HepG2 (cell line): ENCODE measurements around the gene YIF1A. TPM values are rescaled to one million over a fixed set of nuclear protein-coding genes. Genes with fewer than 3 reads are reported as not detected.

Experiments
- CCDC6 ChIP-seq: sonication (generic); formaldehyde crosslinking; IDR thresholded peaks from 2 replicates; pipeline ENCODE4 v1.8.1; 2022; ENCODE audit warnings: mild to moderate bottlenecking, missing genetic modification reagents, moderate library complexity
- CEBPB ChIP-seq: IDR thresholded peaks from 2 replicates; pipeline ENCODE4 v1.6.1; 2011; ENCODE audit warnings: low read depth, low read length, improper control_type of control experiment, borderline replicate concordance
- FOSL2 ChIP-seq: sonication (generic); formaldehyde crosslinking; IDR thresholded peaks from 2 replicates; pipeline ENCODE4 v1.4.0; 2020; ENCODE audit warnings: missing genetic modification reagents
- FOXP4 ChIP-seq: sonication (generic); formaldehyde crosslinking; IDR thresholded peaks from 2 replicates; pipeline ENCODE4 v1.4.0; 2020; ENCODE audit warnings: missing genetic modification reagents
- GMEB2 ChIP-seq: IDR thresholded peaks from 2 replicates; pipeline ENCODE4 v1.6.1; 2016; ENCODE audit warnings: missing biosample characterization, missing genetic modification reagents, low read depth
- MYNN ChIP-seq: sonication (generic); formaldehyde crosslinking; IDR thresholded peaks from 2 replicates; pipeline ENCODE4 v1.4.0; 2020; ENCODE audit warnings: mild to moderate bottlenecking, low read depth, missing genetic modification reagents
- SP140L ChIP-seq: sonication (generic); formaldehyde crosslinking; IDR thresholded peaks from 2 replicates; pipeline ENCODE4 v1.4.0; 2020; ENCODE audit warnings: missing genetic modification reagents, borderline replicate concordance
- TCF12 ChIP-seq, 2 experiments: fragments of 450-650 bp in 1 of 2; sonication (generic) in 1 of 2; formaldehyde crosslinking in 1 of 2; IDR thresholded peaks; 2 replicates each; pipeline versions ENCODE4 v1.6.1 to v1.8.0; 2017 to 2022; ENCODE audit warnings: antibody characterized with exemption in 1 of 2, mild to moderate bottlenecking in 1 of 2, missing genetic modification reagents in 1 of 2, moderate library complexity in 1 of 2
- ZBTB20 ChIP-seq: sonication (generic); formaldehyde crosslinking; IDR thresholded peaks from 2 replicates; pipeline ENCODE4 v1.8.1; 2023; ENCODE audit warnings: missing genetic modification reagents, low read depth, mild to moderate bottlenecking, borderline replicate concordance
- ZFYVE20 ChIP-seq: sonication (generic); formaldehyde crosslinking; IDR thresholded peaks from 2 replicates; pipeline ENCODE4 v1.8.0; 2023; ENCODE audit warnings: low read depth, mild to moderate bottlenecking, moderate library complexity, missing genetic modification reagents, borderline replicate concordance
- ZNF574 ChIP-seq: sonication (generic); formaldehyde crosslinking; IDR thresholded peaks from 2 replicates; pipeline ENCODE4 v1.4.0; 2020; ENCODE audit warnings: missing genetic modification reagents
- ZNF616 ChIP-seq: sonication (generic); formaldehyde crosslinking; IDR thresholded peaks from 2 replicates; pipeline ENCODE4 v1.5.0; 2020; ENCODE audit warnings: low read depth, mild to moderate bottlenecking, missing genetic modification reagents
- ZNF652 ChIP-seq: IDR thresholded peaks from 2 replicates; pipeline ENCODE4 v1.6.1; 2016; ENCODE audit warnings: low read depth, borderline replicate concordance
- ZSCAN5A ChIP-seq: sonication (generic); formaldehyde crosslinking; IDR thresholded peaks from 2 replicates; pipeline ENCODE4 v1.8.0; 2022; ENCODE audit warnings: mild to moderate bottlenecking, missing genetic modification reagents, borderline replicate concordance
- polyA plus RNA-seq, 8 experiments: library from polyadenylated mRNA; depleted of rRNA in 3 of 8; stranded (reverse) in 7 of 8; unstranded in 1 of 8; fragments of >200 nt; fragmentation: Illumina TruSeq in 4 of 8; extraction: Trizol in 4 of 8; gene quantifications; 2 replicates each; pipeline versions ENCODE4 v1.2.1 to v1.2.3, GENCODE V29; 2011 to 2016; ENCODE audit warnings: low read depth in 4 of 8, missing spikeins in 1 of 8, mixed read lengths in 1 of 8; ENCODE audit not compliant: insufficient read depth in 1 of 8
- total RNA-seq, 5 experiments: library from RNA; depleted of rRNA; stranded (reverse); fragments of >200 nt; fragmentation: Illumina TruSeq; extraction: Trizol; gene quantifications; 2 replicates each; pipeline ENCODE4 v1.2.3, GENCODE V29; 2016; ENCODE audit warnings: low read depth in 1 of 5
- TF ChIP-seq, protein P1 (sequence below): sonication (generic); formaldehyde crosslinking; IDR thresholded peaks from 2 replicates; pipeline ENCODE4 v1.4.0; 2020; ENCODE audit warnings: missing genetic modification reagents, low read depth, mild to moderate bottlenecking, borderline replicate concordance
- TF ChIP-seq, protein P2 (sequence below): sonication (generic); formaldehyde crosslinking; IDR thresholded peaks from 2 replicates; pipeline ENCODE4 v1.4.0; 2020; ENCODE audit warnings: mild to moderate bottlenecking, missing genetic modification reagents

Gene YIF1A
- total and polyA plus RNA-seq, 2 of the 13 experiments (the other 11 are each of a cell fraction or from before 2014, with no cell fraction given) = 133 to 145 TPM

DNA sequence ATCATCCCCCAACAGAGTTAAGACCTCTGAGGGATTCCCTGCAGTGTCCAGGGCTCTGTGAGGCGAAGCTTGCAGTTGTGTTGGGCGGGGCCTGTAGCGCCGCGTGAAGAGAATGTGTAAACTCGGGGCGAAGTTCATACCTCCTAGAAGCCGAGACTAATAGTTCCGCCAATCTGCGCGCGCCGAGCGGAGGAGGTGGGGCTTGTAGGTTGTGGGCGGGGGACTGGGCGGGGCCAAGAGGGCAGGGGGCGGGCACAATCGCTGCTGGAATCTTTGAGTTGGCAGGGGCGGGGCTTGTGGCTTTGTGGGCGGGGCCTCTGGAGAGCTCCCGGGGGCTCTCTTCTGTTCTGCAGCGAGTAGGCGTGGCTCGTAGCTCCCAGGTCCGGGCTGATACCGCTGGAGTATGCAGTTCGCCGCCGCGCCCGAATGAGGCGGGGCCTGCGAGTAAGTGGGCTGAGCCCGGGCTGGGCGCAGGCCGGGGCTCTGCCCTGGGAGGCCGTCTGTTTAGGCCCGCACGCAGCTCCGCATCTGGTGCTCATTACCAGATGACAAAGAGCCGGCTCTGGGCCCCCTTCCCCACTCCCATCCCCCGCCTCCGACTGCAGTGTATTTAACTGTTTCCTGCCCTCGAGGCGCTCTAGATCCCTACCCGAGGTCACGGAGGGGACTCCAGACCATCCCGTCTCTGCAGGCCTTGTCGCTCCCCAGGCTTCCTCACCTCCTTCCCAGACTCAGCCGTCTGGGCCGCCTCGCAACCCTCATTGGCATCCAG is 23.8 kb upstream of the YIF1A start (continued):
- TF ChIP-seq ZFYVE20 (CRISPR knock-in tag) (no peak), ZNF574 (CRISPR knock-in tag) (peak; percentile 29; the same call in 1 of the 2 replicates), ZSCAN5A (no peak), ZNF616 (CRISPR knock-in tag) (0 out of 2 replicates have a peak, but pooled peaks have one; percentile 28), ZNF652 (peak; percentile 93), CEBPB (no peak), SP140L (CRISPR knock-in tag) (0 out of 2 replicates have a peak, but pooled peaks have one; percentile 26), GMEB2 (no peak), TCF12 (IDR thresholded peaks at IDR 0.05) (no peak), TCF12 (CRISPR knock-in tag; IDR thresholded peaks at IDR 0.05) (0 out of 2 replicates have a peak, but pooled peaks have one; percentile 81), FOXP4 (peak; percentile 22; the same call in 1 of the 2 replicates), MYNN (CRISPR knock-in tag) (no peak), FOSL2 (CRISPR knock-in tag) (0 out of 2 replicates have a peak, but pooled peaks have one; percentile 8), ZBTB20 (CRISPR knock-in tag) (no peak), CCDC6 (CRISPR knock-in tag) (peak; percentile 41)
- TF ChIP-seq, protein P1, sequence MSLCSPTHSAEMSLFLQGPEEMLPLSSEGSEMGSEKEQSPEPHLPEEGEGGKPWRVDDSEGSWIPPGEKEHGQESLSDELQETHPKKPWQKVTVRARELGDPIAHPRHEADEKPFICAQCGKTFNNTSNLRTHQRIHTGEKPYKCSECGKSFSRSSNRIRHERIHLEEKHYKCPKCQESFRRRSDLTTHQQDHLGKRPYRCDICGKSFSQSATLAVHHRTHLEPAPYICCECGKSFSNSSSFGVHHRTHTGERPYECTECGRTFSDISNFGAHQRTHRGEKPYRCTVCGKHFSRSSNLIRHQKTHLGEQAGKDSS (CRISPR knock-in tag) = peak; percentile 18; the same call in 1 of the 2 replicates
- TF ChIP-seq, protein P2, sequence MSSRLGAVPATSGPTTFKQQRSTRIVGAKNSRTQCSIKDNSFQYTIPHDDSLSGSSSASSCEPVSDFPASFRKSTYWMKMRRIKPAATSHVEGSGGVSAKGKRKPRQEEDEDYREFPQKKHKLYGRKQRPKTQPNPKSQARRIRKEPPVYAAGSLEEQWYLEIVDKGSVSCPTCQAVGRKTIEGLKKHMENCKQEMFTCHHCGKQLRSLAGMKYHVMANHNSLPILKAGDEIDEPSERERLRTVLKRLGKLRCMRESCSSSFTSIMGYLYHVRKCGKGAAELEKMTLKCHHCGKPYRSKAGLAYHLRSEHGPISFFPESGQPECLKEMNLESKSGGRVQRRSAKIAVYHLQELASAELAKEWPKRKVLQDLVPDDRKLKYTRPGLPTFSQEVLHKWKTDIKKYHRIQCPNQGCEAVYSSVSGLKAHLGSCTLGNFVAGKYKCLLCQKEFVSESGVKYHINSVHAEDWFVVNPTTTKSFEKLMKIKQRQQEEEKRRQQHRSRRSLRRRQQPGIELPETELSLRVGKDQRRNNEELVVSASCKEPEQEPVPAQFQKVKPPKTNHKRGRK = no peak
